Liver (tissue), 9 donors: ENCODE results near the gene SNU13. TPM values are rescaled to one million over a fixed set of nuclear protein-coding genes. Genes with fewer than 3 reads are reported as not detected.

Source experiments
- DNase-seq: peaks from one replicate; pipeline ENCODE4 v3.0.0-alpha.2; 2017; ENCODE audit warnings: low spot score
- H3K27ac ChIP-seq, 2 donors: one replicate each; pipeline ENCODE4 v1.7.0; 2013; ENCODE audit warnings: inconsistent platforms in 2 of 2, low read length in 2 of 2, control low read depth in 1 of 2, low read depth in 1 of 2, mild to moderate bottlenecking in 1 of 2
- H3K27me3 ChIP-seq, 4 donors: one replicate each; pipeline versions ENCODE4 v1.6.1 to v1.7.0; 2013; ENCODE audit warnings: low read length in 3 of 4, inconsistent platforms in 1 of 4, mild to moderate bottlenecking in 1 of 4, moderate library complexity in 1 of 4; ENCODE audit not compliant: control insufficient read depth in 4 of 4, insufficient read depth in 4 of 4
- H3K36me3 ChIP-seq, 4 donors: one replicate each; pipeline versions ENCODE4 v1.6.1 to v1.7.0; 2013; ENCODE audit warnings: low read length in 3 of 4, mild to moderate bottlenecking in 3 of 4, low read depth in 1 of 4, moderate library complexity in 1 of 4; ENCODE audit not compliant: control insufficient read depth in 4 of 4, insufficient read depth in 3 of 4
- H3K4me1 ChIP-seq, 4 donors: one replicate each; pipeline versions ENCODE4 v1.6.1 to v1.7.0; 2013; ENCODE audit warnings: low read length in 3 of 4, mild to moderate bottlenecking in 3 of 4, moderate library complexity in 1 of 4; ENCODE audit not compliant: control insufficient read depth in 4 of 4, insufficient read depth in 4 of 4
- H3K4me3 ChIP-seq, 3 donors: one replicate each; pipeline versions ENCODE4 v1.6.1 to v1.7.0; 2013; ENCODE audit warnings: low read length in 3 of 3, control low read depth in 1 of 3, low read depth in 1 of 3, mild to moderate bottlenecking in 1 of 3
- H3K9ac ChIP-seq, 2 donors: one replicate each; pipeline ENCODE4 v1.7.0; 2013; ENCODE audit warnings: low read length in 2 of 2, mild to moderate bottlenecking in 2 of 2, moderate library complexity in 2 of 2, control low read depth in 1 of 2, low read depth in 1 of 2
- H3K9me3 ChIP-seq, 4 donors: one replicate each; pipeline versions ENCODE4 v1.6.1 to v1.7.0; 2013; ENCODE audit warnings: low read length in 3 of 4; ENCODE audit not compliant: control insufficient read depth in 4 of 4
- ATF3 ChIP-seq: IDR thresholded peaks from 2 replicates; pipeline ENCODE4 v1.6.1; 2016; ENCODE audit warnings: antibody characterized with exemption
- EGR1 ChIP-seq, 2 donors: IDR thresholded peaks; 2 replicates each; pipeline ENCODE4 v1.6.1; 2016 to 2018; ENCODE audit warnings: antibody characterized with exemption in 2 of 2, low read depth in 2 of 2
- FOXA1 ChIP-seq: IDR thresholded peaks from 2 replicates; pipeline ENCODE4 v1.6.1; 2016; ENCODE audit warnings: antibody characterized with exemption
- FOXA2 ChIP-seq: IDR thresholded peaks from 2 replicates; pipeline ENCODE4 v1.6.1; 2016; ENCODE audit warnings: antibody characterized with exemption
- GABPA ChIP-seq, 2 donors: IDR thresholded peaks in 1 of 2; conservative IDR thresholded peaks in 1 of 2; 2 replicates each; pipeline ENCODE4 v1.6.1; 2016; ENCODE audit warnings: antibody characterized with exemption in 2 of 2, mild to moderate bottlenecking in 1 of 2, moderate library complexity in 1 of 2
- HNF4A ChIP-seq, 2 donors: conservative IDR thresholded peaks; 2 replicates each; pipeline ENCODE4 v1.6.1; 2016; ENCODE audit warnings: antibody characterized with exemption in 2 of 2, mild to moderate bottlenecking in 2 of 2
- HNF4G ChIP-seq: IDR thresholded peaks from 2 replicates; pipeline ENCODE4 v1.6.1; 2016; ENCODE audit warnings: antibody characterized with exemption
- RAD21 ChIP-seq, 2 donors: IDR thresholded peaks; 2 replicates each; pipeline ENCODE4 v1.6.1; 2016; ENCODE audit warnings: antibody characterized with exemption in 2 of 2, mild to moderate bottlenecking in 2 of 2
- SP1 ChIP-seq: IDR thresholded peaks from 2 replicates; pipeline ENCODE4 v1.6.1; 2018; ENCODE audit warnings: antibody characterized with exemption, mild to moderate bottlenecking
- TAF1 ChIP-seq: conservative IDR thresholded peaks from 2 replicates; pipeline ENCODE4 v1.6.1; 2016; ENCODE audit warnings: antibody characterized with exemption, mild to moderate bottlenecking
- YY1 ChIP-seq: IDR thresholded peaks from 2 replicates; pipeline ENCODE4 v1.6.1; 2016; ENCODE audit warnings: antibody characterized with exemption, mild to moderate bottlenecking
- ZBTB33 ChIP-seq: IDR thresholded peaks from 2 replicates; pipeline ENCODE4 v1.6.1; 2016; ENCODE audit warnings: antibody characterized with exemption
- WGBS: extraction: QIAGEN DNeasy Blood & Tissue Kit; methylation state at CpG from one replicate; pipeline ENCODE4 v1.1.7; 2013; 5-methylcytosine and 5-hydroxymethylcytosine counted together
- polyA plus RNA-seq, 2 donors: library from polyadenylated mRNA; stranded (reverse) in 1 of 2; unstranded in 1 of 2; fragments of 200-250 nt in 1 of 2; fragments of >200 nt in 1 of 2; fragmentation: Nextera tagmentation in 1 of 2; extraction: Ambion mirVana in 1 of 2; gene quantifications; one replicate each; pipeline versions ENCODE4 v1.2.1 to v1.2.3, GENCODE V29; 2013 to 2015
- total RNA-seq, 2 donors: library from RNA; depleted of rRNA; stranded (reverse); fragments of >200 nt; gene quantifications; one replicate each; pipeline ENCODE4 v1.2.3, GENCODE V29; 2014
- TF ChIP-seq, protein P1 (sequence below): fragments of 150-350 bp; IDR thresholded peaks from 2 replicates; pipeline ENCODE4 v1.5.1; 2017; ENCODE audit warnings: improper control_type of control experiment, low read depth, low read length; ENCODE audit not compliant: missing input control
- TF ChIP-seq, protein P2 (sequence below): IDR thresholded peaks from 2 replicates; pipeline ENCODE4 v1.6.1; 2016; ENCODE audit warnings: antibody characterized with exemption
- donor health status: healthy.
- donor health status: healthy.
- donor health status: healthy.
- donor health status: healthy.
- donor health status: healthy.

The SNU13 gene
- total and polyA plus RNA-seq, 4 donors: 22.3 to 104 (median 43.9) TPM

DNA sequence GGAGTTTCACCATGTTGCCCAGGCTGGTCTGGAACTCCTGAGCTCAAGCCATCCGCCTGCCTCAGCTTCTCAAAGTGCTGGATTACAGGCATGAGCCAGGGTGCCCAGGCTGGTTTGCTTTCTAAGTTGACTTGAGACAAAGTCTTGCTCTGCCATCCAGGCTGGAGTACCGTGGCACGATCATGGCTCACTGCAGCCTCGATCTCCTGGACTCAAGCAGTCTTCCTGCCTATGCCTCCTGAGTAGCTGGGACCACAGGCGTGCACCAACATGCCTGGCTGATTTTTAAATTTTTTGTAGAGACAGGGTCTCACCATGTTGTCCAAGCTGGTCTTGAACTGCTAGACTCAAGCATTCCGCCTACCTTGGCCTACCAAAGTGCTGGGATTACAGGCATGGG is 31.0 kb downstream of the SNU13 start:
- no peaks in the 10 kb centered on the region for H3K27me3 ChIP-seq
- 98% methylated on average over 6 of the region's 6 CpGs for WGBS
- no peak overlapping the region for H3K4me3 ChIP-seq
- H3K9me3 ChIP-seq: no peaks in the 10 kb centered on the region
- DNase-seq: no peak
- TF ChIP-seq GABPA (IDR thresholded peaks at IDR 0.05 in 1 of 2, conservative IDR thresholded peaks at IDR 0.05 in 1 of 2) (no peak), ATF3 (no peak), TAF1 (no peak)
- H3K36me3 ChIP-seq: peaks cover 17 to 81% (median 73%) of the 10 kb centered on the region in 4 donors
- H3K9ac ChIP-seq: no peak overlapping the region
- peaks cover 0 to 8% (median 0%) of the 10 kb centered on the region in 4 donors for H3K4me1 ChIP-seq
- no peak overlapping the region for H3K27ac ChIP-seq

- Histone ChIP-seq H3K4me3 (no peak overlapping the region), H3K9ac (no peak overlapping the region), H3K27me3 (no peaks in the 10 kb centered on the region), H3K27ac (no peak overlapping the region), H3K9me3 (no peaks in the 10 kb centered on the region), H3K4me1 (peaks cover 0 to 16% (median 3%) of the 10 kb centered on the region in 4 donors), H3K36me3 (peaks cover 23 to 82% (median 72%) of the 10 kb centered on the region in 4 donors)
- no peak for DNase-seq
- WGBS: 87% methylated on average over 5 of the region's 5 CpGs
- TF ChIP-seq ATF3 (no peak), FOXA2 (no peak), GABPA (IDR thresholded peaks at IDR 0.05 in 1 of 2, conservative IDR thresholded peaks at IDR 0.05 in 1 of 2) (no peak), HNF4A (conservative IDR thresholded peaks at IDR 0.05) (no peak), SP1 (no peak), ZBTB33 (no peak), FOXA1 (no peak), EGR1 (IDR thresholded peaks at IDR 0.05; ENCODE audit: low read depth in 2 of 2) (no peak), HNF4G (no peak)
- TF ChIP-seq, protein P1, sequence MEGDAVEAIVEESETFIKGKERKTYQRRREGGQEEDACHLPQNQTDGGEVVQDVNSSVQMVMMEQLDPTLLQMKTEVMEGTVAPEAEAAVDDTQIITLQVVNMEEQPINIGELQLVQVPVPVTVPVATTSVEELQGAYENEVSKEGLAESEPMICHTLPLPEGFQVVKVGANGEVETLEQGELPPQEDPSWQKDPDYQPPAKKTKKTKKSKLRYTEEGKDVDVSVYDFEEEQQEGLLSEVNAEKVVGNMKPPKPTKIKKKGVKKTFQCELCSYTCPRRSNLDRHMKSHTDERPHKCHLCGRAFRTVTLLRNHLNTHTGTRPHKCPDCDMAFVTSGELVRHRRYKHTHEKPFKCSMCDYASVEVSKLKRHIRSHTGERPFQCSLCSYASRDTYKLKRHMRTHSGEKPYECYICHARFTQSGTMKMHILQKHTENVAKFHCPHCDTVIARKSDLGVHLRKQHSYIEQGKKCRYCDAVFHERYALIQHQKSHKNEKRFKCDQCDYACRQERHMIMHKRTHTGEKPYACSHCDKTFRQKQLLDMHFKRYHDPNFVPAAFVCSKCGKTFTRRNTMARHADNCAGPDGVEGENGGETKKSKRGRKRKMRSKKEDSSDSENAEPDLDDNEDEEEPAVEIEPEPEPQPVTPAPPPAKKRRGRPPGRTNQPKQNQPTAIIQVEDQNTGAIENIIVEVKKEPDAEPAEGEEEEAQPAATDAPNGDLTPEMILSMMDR: no peak
- TF ChIP-seq, protein P2, sequence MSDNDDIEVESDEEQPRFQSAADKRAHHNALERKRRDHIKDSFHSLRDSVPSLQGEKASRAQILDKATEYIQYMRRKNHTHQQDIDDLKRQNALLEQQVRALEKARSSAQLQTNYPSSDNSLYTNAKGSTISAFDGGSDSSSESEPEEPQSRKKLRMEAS: no peak
Observed at GRCh38 chr22:41656556-41656955, 32.1 kb downstream of the SNU13 start.

DNA sequence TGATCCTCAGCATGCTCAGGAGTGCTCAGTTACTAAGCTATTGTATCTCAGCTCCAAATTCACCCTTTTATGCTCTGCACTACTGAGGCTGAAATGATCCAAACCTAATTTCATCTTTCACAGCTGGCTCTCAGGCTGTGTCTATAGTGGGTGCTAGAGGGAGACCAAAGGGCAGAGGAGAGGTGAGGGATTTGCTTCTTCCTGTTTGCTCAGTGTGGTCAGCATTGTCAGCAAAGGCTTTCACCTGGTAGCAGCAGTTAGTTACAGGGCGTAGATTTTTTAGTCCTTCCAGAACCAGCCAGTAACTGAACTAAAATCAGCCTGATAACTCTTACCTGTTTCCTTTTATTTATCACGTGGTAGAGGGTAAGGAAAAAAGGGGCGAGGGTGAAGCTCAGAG is 34.3 kb downstream of the SNU13 start:
- H3K36me3 ChIP-seq: peaks cover 27 to 77% (median 63%) of the 10 kb centered on the region in 4 donors
- TF ChIP-seq, protein P2: no peak
- TF ChIP-seq FOXA2 (no peak), HNF4A (conservative IDR thresholded peaks at IDR 0.05) (peak in 1 of 2 donors; percentile 54), YY1 (no peak), SP1 (peak; percentile 29), RAD21 (IDR thresholded peaks at IDR 0.05) (no peak), ATF3 (no peak), GABPA (IDR thresholded peaks at IDR 0.05 in 1 of 2, conservative IDR thresholded peaks at IDR 0.05 in 1 of 2) (no peak)
- no peak overlapping the region for H3K27ac ChIP-seq
- H3K9me3 ChIP-seq: no peaks in the 10 kb centered on the region
- 87% methylated on average over 3 of the region's 3 CpGs for WGBS
- H3K4me3 ChIP-seq: no peak overlapping the region
- H3K27me3 ChIP-seq: no peaks in the 10 kb centered on the region
- DNase-seq: no peak
- H3K9ac ChIP-seq: no peak overlapping the region
- H3K4me1 ChIP-seq: peaks cover 0 to 16% (median 3%) of the 10 kb centered on the region in 4 donors
